ENCODE data around the gene COMT. TPM values are rescaled to one million over a fixed set of nuclear protein-coding genes. Genes with fewer than 3 reads are reported as not detected.
"Not testable (repeated sequence)": the region's sequence is repeated elsewhere in the genome, so short reads cannot be mapped to it uniquely, and the experiment has no call there.

Gene COMT
- polyA plus RNA-seq (2013, experiment 1 of 2; ENCODE audit: insufficient read length) = 191 TPM
- polyA plus RNA-seq (2013, experiment 2 of 2; ENCODE audit: insufficient read length) = 204 TPM

DNA sequence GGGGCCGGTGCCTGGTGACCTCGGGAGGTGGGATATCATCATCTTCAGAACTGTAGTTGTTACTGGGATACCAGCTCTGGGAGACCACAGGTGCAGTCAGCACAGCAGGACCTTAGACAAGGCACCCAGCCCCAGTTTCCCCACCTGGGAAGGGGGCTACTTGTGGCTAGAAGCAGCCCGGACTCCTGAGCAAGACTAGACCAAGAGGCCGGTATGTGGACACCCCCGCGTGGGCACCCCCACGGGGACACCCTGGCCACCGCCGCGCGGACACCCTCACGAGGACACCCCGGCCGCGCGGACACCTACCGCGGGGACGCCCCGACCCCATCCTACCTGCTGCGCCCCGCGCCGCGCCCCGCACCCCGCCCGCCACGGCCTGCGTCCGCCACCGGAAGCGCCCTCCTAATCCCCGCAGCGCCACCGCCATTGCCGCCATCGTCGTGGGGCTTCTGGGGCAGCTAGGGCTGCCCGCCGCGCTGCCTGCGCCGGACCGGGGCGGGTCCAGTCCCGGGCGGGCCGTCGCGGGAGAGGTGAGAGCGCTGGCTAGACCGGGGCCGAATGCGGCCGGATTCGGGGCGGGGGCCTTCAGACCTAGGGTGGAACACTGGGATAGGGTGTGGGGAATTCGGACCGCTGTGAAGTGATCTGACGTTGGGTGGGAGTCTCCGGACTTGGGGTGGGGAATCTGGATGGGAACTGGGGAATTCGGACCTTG lies at the start of gene COMT, which contains the start of gene TXNRD2:
COMT (plus strand) TSS at position 408 of the 718 bp plus-strand sequence. CDS start 20,755 bp downstream, outside the sequence.
TXNRD2 (minus strand) TSS at position 454 of the 718 bp plus-strand sequence; CDS start at position 439, 15 bp downstream.
- DNase-seq = peak; percentile 60

DNA sequence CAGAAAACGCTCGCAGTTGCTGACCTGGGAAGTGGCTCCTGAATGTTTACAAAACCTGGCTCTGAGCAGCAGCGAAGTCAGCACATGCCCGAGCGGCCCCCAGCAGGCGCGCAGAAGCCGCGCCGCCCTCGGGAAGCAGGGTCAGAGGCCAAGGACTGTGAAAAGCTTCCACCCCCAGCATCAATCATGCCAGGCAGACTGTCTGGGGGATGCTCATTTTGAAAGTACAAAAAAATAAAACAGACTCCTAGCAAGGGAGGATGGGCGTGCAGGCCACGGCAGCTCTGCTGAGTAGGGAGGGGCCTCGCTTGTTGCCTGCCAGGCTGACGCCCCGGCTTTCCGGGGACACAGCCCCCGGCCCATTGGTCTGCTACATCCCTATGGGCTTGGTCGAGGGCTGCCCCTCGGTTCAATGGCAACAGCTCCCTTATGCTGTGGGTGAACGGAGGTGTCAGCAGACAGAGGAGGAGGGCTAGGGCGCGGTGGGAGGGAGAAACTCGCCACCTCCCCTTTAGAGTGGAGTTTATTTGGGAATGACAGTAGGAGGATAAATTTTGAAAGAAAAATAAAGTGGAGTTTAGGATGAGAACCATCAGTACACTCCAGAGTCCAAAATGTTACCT lies 49.2 kb upstream of the COMT start:
- DNase-seq = peak; percentile 49

DNA sequence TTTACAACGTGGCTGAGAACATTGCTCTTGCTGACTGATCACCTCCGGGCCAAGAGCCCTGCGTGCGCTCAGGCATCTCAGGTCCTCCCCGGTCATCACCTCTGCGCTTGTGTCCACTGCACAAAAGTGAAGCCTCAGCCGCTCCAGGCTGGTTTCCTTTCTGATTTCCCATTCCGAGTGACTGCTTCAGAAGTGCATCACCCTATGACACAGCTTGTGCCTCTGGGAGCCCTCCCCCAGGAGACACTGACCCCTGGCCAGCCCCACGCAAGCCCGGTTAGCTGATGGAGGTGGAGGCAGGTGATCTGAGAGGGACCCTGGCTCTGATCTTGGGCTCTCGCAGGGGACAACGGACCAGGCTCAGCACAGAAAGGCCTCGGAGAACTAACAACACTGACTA lies 48.6 kb upstream of the COMT start:
- no peak for DNase-seq

GRCh38 chr22:19893363-19893762 lies 48.2 kb upstream of the COMT start:
- DNase-seq = no peak

GRCh38 chr22:19895160-19895849 lies 46.3 kb upstream of the COMT start:
- no peak for DNase-seq

DNA sequence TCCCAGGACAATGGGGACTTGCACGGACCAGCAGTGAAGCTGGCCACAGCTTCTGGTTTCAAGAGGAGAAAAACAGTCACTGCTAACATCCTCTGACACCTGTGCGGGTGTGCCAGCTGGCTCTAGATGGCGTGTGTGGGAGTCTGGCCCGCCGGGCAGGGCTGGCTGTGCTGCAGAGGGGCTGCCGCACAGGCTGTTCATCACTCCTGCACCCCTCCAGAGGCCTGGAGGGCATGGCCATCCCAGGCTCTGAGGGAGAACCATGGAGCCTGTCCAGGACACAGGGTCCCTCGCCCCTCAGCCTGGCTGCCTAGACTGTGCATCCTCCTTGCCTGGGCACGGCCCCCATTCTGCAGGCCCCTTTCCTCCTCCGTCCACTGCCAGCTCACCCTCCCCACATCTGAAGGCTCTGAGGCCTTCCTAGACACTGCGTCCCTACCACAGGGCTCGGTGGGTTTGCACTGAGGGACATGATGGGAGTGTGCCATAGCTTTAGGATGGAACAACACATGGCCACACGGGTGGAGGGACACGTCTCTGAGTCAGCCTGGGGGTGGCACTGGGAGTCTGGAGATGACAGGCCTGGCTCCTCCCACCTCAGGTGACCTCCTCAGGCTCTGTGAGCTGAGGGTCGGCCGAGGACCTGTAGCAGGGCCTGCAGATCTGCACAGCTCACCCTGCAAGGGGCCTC lies 44.8 kb upstream of the COMT start:
- no peak for DNase-seq

DNA sequence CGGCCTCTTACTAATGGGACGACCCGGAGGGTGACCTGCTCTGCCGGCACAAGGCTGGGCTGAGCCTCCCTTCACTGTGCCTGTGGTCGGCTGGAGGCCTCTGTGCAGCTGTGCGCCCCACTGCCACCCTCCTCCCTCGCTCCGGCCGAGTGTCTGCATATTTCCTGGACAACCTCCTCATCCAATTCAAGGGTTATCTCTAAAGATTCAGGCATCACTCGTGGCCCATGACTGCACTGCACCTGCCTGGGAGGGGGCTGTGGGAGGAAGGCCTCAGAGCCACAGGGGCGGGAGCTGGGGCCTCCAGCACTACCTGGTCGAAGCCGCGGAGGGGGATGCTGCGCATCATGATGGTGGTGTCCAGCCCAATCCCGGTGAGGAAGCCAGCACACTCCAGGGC lies 43.8 kb upstream of the COMT start:
- DNase-seq = no peak

GRCh38 chr22:19898145-19898544 lies 43.4 kb upstream of the COMT start:
- DNase-seq = no peak

GRCh38 chr22:19898831-19899567 lies 42.6 kb upstream of the COMT start:
- DNase-seq = no peak

DNA sequence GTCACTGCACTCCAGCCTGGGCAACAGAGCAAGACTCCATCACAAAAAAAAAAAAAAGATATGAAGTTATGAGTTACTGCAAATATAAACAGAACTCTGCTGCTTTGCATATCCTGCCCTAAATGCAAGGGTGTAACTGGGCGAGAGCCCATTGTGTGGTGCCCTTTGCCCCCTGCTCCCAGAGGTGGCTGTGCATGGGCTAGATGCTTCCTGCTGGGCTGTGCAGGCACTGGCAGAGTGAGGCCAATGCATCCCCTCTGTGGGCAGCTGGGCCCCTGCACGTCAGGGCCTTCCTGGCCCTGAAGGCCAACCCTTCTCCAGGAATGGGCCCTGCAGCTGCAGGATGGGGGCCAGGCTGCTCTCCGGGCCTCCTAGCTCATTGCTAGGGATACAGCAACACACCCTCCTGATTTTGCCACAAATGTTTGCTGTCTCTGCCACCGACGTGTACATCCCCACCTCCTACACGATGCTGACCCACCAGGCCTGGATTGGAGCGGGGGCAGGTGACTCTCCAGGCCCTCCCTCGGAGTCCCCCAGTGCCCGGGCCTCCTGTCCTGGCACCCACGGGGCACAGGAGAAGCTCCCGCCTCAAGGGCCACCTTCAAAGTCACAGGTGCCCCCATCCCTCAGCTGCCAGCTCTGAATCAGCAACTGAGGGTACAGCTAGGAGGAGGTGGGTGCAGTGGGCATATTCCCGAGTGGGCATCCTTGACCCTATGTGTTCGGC lies 40.7 kb upstream of the COMT start:
- DNase-seq = no peak

DNA sequence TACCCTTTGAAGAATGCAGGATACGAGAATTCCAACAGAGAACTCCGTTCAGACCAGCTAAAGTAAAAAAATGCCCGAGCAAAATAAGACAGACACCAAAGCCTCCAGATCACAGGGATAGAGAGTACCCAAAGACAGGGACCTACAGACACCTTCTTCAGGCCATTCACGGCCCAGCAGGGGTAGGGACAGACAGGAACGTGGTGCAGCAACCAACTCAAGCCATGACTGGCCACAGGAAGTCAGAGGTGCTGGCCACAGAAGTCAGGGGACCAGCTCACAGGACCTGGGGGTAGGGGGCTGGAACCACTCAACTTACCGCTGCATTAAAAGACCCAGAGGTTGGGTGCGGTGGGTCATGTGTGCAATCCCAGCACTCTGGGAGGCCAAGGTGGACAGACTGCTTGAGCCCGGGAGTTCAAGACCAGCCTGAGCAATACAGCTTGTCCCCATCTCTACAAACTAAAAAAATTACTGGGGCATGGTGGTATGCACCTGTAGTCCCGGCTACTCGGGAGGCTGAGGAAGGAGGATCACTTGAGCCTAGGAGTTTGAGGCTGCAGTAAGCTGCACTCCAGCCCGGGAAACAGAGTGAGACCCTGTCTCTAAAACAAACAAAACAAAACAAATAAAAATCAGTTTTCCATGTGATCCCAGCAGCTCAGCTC lies 39.9 kb upstream of the COMT start:
- no peak for DNase-seq

DNA sequence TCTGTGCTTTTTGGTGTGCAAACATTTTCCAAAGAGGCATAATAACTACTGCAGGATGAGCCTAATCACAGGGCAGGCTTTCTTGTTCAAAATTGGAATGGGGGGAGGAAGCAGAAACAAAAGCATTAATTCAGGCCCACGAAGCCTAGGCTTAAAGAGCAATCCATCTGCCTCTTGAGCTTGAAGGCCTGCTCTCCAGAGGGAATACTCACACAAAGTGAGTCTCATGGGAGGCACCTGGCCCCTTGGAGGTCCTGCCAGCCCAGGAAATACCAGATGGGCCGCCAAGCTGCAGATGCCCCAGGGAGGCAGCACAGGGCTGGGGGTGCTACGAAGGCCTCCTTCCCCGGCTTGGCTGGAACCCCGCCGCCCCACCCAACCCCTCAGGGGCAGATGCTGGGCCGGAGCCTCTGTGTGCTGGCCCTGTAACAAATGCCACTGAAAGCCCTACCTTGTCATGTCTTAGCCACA lies 39.3 kb upstream of the COMT start:
- DNase-seq = no peak

- DNase-seq = no peak
These were observed 38.5 kb upstream of the COMT start for GRCh38 chr22:19903031-19903430.

GRCh38 chr22:19903513-19903912 lies 38.1 kb upstream of the COMT start:
- no peak for DNase-seq

DNA sequence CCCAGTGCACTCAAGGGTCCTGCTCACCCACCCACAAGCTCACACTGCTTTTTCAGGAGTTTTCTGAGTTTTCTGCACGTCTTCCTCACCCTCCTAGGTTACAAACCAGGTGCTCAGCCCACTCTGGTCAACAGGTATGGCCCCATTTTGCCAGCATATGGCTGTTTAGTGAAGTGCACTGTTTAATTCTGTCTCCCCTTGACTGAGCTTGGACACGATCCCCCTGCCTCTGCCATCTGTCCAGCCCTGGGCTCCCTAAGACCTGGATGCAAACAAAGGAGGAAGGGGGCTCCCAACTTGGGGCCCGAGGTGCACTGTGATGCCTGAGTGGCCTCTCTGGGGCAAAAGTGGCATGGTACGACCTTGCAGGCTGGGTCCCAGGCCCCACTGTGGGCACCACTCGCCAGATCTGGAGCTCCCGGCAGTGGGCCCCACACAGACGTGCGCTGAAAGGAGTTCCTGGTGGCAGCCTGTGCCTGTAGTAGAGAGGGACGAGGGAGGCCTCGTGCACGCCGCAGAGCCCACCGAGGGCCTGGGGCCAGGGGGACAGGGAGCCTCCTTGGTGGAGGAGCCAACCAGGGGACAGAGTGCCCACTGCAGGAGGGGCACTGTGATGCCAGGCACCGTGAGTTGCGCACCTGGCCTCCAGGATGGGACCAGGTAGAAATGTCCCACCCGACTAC lies 37.3 kb upstream of the COMT start:
- no peak for DNase-seq

DNA sequence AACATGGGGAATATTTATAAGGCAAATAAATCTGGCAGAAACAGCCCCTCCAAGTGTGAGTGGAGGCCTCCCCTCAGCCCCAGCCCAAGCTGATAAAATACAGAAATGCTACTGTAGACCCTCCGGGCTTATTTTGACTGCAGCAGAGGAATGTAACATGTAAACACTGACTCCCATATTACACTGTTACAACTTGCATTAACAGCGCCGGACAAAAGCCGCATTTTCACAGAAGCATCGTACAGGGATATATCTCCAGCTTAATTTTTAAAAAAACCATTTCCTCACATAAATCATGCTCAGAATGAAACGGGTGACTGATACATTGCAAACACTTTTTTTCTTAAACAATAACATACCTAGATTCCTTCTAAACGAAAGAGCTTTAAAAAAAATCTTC lies 36.6 kb upstream of the COMT start:
- no peak for DNase-seq

DNA sequence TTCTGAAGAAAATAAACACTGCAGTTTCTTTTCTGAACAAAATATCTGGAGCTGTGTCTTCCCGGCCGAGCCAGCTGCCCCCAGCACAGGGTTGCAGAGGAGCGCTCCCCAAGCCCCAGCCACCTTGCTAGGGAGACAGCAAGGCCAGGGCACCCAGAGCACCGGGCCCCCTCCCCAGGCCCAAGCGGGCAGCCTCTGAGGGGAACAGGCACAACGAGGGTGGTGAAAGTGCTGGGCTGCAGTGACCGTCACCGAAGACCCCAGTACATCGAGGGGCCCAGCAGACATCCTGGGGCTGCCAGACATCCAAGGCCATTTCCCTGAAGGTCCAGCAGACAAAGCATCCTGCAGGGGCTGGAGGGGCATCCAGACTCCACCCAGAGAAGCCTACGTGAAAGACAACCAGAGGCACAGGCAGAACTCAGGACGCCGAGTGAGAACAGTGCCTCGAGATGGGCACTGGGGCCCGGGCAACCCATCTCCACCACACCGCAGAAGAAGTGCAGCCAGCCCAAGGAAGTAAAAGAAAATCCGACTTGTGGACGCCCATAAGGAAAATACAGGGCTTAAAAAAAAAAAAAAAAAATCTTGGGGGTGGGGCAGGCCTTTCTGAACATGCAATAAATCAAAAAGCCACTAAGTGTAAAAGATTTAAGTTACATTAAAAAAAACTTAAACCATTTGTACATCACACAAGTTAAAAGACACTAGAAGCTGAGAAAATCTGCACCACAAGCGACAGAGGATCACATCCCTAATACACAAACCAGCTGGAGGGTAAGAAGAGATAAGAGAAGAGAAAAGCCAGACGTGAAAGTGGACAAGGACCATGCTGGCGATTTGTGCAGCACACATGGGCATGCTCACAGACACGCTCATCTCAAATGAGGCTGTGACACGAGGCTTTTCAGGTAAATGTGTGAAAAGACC lies 36.0 kb upstream of the COMT start:
- DNase-seq = no peak

- not testable (repeated sequence) for DNase-seq
These were observed 34.7 kb upstream of the COMT start for GRCh38 chr22:19906864-19907263.

DNA sequence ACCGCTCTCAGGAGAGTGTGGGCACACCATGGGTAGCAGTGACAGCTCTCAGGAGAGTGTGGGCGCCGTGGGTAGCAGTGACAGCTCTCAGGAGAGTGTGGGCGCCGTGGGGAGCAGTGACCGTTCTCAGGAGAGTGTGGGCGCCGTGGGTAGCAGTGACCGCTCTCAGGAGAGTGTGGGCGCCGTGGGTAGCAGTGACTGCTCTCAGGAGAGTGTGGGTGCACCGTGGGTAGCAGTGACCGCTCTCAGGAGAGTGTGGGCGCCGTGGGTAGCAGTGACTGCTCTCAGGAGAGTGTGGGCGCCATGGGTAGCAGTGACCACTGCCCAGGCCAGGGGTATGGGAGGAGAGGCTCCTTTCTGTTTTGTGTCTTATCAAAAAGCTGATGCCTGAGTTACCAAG lies 33.7 kb upstream of the COMT start:
- not testable (repeated sequence) for DNase-seq

All from fibroblast of skin of abdomen (primary cell).